ENCODE results near the gene OPCML. TPM values are rescaled to one million over a fixed set of nuclear protein-coding genes. Genes with fewer than 3 reads are reported as not detected.

The OPCML gene
- total and polyA plus RNA-seq, 2 experiments from 2014 or later = 0.21 to 0.51 TPM

- Histone ChIP-seq H3K27ac (no peak overlapping the region), H3K4me3 (no peak overlapping the region), H3K4me1 (ENCODE audit: low read depth) (no peaks in the 10 kb centered on the region), H3K27me3 (peaks cover 4% of the 10 kb centered on the region), H3K36me3 (no peaks in the 10 kb centered on the region), H3K9me3 (ENCODE audit: low read depth) (no peaks in the 10 kb centered on the region)
- no peak for TF ChIP-seq CTCF (IDR thresholded peaks at IDR 0.05; ENCODE audit: low read depth, low read length)
- no peak for DNase-seq (ENCODE audit: low read depth in 1 of 2, low spot score in 1 of 2)
These were observed 294.3 kb downstream of the OPCML start for GRCh38 chr11:133238027-133238426.

GRCh38 chr11:133235381-133235780, 296.9 kb downstream of the OPCML start:
- no peak overlapping the region for H3K27ac ChIP-seq
- H3K36me3 ChIP-seq = no peaks in the 10 kb centered on the region
- H3K27me3 ChIP-seq = peaks cover 4% of the 10 kb centered on the region
- TF ChIP-seq CTCF (IDR thresholded peaks at IDR 0.05; ENCODE audit: low read depth, low read length) = no peak
- no peak for DNase-seq (ENCODE audit: low read depth in 1 of 2, low spot score in 1 of 2)
- no peaks in the 10 kb centered on the region for H3K4me1 ChIP-seq (ENCODE audit: low read depth)
- no peak overlapping the region for H3K4me3 ChIP-seq
- H3K9me3 ChIP-seq (ENCODE audit: low read depth) = no peaks in the 10 kb centered on the region

GRCh38 chr11:133234883-133235282, 297.4 kb downstream of the OPCML start:
- no peaks in the 10 kb centered on the region for H3K36me3 ChIP-seq
- TF ChIP-seq CTCF (IDR thresholded peaks at IDR 0.05; ENCODE audit: low read depth, low read length) = no peak
- no peak overlapping the region for H3K27ac ChIP-seq
- H3K9me3 ChIP-seq (ENCODE audit: low read depth) = no peaks in the 10 kb centered on the region
- no peaks in the 10 kb centered on the region for H3K4me1 ChIP-seq (ENCODE audit: low read depth)
- no peak overlapping the region for H3K4me3 ChIP-seq
- DNase-seq (ENCODE audit: low read depth in 1 of 2, low spot score in 1 of 2) = no peak
- H3K27me3 ChIP-seq = peaks cover 4% of the 10 kb centered on the region

GRCh38 chr11:133232665-133233064, 299.6 kb downstream of the OPCML start:
- H3K4me1 ChIP-seq (ENCODE audit: low read depth) = peaks cover 7% of the 10 kb centered on the region
- DNase-seq (ENCODE audit: low read depth in 1 of 2, low spot score in 1 of 2) = no peak
- no peak for TF ChIP-seq CTCF (IDR thresholded peaks at IDR 0.05; ENCODE audit: low read depth, low read length)
- H3K9me3 ChIP-seq (ENCODE audit: low read depth) = no peaks in the 10 kb centered on the region
- H3K27ac ChIP-seq = no peak overlapping the region
- H3K27me3 ChIP-seq = peaks cover 7% of the 10 kb centered on the region
- no peaks in the 10 kb centered on the region for H3K36me3 ChIP-seq
- H3K4me3 ChIP-seq = no peak overlapping the region

- DNase-seq (ENCODE audit: low read depth in 1 of 2, low spot score in 1 of 2) = no peak
- H3K9me3 ChIP-seq (ENCODE audit: low read depth) = no peaks in the 10 kb centered on the region
- TF ChIP-seq CTCF (IDR thresholded peaks at IDR 0.05; ENCODE audit: low read depth, low read length) = no peak
- H3K36me3 ChIP-seq = no peaks in the 10 kb centered on the region
- H3K27me3 ChIP-seq = peaks cover 8% of the 10 kb centered on the region
- peaks cover 7% of the 10 kb centered on the region for H3K4me1 ChIP-seq (ENCODE audit: low read depth)
- no peak overlapping the region for H3K4me3 ChIP-seq
- no peak overlapping the region for H3K27ac ChIP-seq
These were observed 301.9 kb downstream of the OPCML start for GRCh38 chr11:133230431-133230830.

All from cardiac muscle cell (in vitro differentiated cells and primary cell).